A204.1 (cell line): Measurements from ENCODE around the gene MZB1.
"Not testable (repeated sequence)": the region's sequence is repeated elsewhere in the genome, so short reads cannot be mapped to it uniquely, and the experiment has no call there.

Experiments
- FAIRE-seq: peaks from 2 replicates; lab custom pipeline; 2012; peaks lifted over from hg19 to GRCh38; lab: Jason Lieb, UNC

The MZB1 gene

DNA sequence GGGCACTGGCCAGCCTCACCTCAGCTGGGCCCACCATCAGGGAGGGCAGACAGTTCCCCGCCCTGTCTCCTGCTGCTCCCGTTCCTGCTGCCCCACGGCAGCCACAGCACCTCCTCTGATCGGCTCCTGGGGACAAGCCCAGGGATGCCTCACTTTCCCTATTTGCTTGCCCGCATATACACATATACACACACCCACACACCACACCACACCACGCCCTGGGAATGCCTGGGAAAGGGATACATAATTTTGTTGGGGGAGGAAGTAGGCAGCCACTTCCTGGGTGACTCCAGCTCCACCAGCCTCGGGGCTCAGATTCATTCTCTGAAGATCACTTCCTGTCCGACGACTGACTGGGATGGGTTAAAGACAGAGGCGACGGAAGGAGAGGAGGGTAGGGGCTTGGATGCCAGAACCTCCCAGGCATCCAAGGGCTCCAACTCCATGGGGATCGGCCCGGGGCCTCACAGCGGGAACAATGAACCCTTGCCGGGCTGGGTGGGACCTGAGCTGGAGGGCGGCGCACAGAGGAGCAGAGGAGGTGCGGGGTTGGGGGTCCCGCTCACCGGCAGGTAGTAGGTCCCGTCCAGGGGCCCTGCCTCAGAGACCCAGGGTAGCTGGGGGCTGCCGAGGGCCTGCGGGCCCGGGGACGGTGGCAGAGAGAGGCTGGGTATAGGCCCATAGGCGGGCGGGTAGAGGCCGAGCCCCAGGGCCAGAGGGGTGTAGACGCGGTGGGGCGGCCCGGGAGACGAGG, 2.0 kb upstream of the MZB1 start:
- FAIRE-seq, result no peak

DNA sequence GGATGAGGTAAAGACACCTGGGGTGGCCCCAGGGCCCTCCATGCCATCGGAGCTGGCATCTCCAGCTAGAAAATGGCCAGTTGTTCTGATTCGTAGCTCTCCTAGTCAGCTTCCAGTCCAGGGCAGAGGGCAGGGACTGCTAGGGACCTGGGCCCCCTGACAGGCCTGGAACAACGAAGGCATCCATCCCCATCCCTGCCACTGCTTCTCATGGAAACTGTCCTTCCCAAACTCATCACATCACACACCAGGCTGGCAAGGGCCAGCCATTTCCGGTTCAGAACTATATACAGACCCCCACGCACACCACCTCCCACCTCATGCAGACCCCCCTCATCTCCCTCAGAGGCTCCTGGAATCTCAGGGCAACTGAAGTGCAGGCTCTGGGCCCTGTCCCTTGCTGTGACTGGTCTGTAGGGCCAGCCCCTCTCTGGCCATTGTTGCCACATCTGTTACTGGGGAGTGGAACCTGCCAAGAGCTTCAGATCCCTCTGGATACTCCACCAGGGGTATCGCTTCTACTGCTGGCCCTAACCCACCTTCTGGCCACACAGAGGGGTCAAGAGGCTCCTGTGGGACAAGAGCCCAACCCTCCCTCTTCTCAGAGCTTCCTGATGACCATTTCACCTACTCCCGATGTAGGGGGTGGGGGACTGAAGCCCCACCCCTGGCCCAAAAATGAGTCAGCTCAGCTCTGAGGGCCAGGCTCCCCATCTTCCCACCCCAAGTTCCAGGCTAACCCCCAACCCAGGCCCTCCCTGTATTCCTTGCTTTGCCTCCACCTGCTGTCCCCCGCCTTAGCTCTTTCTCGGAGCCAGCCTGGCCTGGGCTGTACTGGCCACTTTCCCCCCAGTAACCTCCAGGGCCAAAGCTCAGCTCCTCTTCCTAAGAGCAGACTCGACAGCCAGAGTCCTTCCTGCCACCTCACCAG, 1.2 kb upstream of the MZB1 start:
- FAIRE-seq, result no peak

DNA sequence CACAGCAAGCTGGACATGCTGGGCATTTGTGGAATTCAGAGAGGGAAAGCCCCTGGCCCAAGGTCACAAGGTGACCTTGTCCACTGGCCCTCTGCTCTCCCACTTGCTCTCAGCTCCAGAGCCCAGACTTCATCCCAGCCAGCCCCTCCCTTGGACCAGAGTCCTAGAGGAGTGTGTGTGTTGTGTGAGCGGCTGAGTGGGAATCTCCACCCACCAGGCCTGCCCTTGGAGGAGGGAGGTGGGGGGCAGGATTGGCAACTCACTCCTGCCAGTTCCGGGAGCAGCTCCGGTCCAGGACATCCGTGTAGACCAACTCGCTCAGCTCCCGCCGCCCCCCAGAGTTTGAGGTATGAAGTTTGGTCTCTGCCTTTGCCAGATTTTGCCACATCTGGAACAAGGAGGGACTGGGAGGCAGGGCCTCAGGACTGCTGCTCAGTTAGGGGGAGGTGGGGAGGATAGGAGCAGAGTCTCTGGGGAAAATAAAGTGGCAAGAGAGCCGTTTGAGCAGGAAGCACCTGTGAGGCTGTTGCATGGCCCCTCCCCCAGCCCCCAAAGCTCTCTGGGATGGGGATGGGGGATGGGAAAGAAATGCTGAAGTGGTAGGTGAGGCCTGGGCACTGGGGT, 1.4 kb downstream of the MZB1 start:
- FAIRE-seq, result no peak

DNA sequence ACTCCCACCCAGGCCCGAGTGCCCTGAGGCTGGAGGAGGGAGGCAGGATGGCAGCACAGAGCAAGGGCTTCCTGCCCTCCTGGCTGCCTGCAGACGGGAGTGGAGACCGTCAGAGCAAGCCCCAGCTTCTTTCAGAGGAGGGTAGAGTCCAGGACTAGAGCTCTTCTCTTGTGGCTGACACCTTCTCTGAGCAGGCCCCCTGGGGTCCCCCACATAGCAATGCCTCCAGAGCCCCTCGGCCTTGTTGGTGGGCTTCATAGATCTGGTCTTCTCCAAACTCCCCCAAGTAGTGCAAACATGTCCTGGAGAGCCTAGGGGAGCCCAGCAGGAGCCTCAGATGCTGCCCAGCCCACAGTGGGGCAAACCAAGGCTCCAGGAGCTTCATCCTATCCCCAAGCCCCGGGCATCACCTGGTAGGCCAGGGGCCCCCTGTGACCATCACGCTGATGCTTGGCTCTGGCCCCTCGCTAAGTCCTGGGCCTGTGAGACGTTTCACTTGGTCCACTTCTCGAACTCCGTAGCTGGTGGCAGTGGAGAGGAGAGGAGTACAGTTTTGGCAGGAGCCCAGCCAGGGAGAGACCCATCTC, 2.0 kb downstream of the MZB1 start:
- FAIRE-seq, result no peak

DNA sequence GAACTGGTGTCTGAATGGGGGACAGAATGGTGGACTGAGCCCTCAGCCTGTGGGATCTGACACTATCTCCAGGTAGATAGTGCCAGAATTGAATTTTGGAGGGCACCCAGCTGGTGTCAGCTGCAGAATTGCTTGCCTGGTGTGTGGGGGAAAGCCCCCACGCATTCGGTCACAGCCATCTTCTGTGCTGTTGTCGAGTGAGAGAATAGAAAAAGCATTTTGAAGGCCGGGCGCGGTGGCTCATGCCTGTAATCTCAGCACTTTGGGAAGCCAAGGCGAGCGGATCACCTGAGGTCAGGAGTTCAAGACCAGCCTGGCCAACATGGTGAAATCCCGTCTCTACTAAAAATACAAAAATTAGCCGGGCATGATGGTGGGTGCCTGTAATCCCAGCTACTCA, 2.8 kb downstream of the MZB1 start:
- FAIRE-seq, result not testable (repeated sequence)

DNA sequence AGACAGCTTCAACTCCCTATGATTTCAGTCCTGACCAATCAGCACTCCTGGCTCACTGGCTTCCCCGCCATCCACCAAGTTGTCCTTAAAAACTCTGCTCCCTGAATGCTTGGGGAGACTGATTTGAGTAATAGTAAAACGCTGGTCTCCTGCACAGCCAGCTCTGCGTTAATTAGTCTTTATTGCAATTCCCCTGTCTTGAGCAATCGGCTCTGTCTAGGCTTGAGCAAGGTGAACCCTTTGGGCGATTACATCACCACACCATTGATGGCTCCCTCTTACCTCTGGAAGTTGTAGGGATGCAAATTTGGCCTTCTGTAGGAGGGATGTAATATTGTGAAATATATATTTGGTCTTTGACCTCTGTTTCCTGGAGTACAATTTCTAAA, 3.7 kb downstream of the MZB1 start:
- FAIRE-seq, result no peak

DNA sequence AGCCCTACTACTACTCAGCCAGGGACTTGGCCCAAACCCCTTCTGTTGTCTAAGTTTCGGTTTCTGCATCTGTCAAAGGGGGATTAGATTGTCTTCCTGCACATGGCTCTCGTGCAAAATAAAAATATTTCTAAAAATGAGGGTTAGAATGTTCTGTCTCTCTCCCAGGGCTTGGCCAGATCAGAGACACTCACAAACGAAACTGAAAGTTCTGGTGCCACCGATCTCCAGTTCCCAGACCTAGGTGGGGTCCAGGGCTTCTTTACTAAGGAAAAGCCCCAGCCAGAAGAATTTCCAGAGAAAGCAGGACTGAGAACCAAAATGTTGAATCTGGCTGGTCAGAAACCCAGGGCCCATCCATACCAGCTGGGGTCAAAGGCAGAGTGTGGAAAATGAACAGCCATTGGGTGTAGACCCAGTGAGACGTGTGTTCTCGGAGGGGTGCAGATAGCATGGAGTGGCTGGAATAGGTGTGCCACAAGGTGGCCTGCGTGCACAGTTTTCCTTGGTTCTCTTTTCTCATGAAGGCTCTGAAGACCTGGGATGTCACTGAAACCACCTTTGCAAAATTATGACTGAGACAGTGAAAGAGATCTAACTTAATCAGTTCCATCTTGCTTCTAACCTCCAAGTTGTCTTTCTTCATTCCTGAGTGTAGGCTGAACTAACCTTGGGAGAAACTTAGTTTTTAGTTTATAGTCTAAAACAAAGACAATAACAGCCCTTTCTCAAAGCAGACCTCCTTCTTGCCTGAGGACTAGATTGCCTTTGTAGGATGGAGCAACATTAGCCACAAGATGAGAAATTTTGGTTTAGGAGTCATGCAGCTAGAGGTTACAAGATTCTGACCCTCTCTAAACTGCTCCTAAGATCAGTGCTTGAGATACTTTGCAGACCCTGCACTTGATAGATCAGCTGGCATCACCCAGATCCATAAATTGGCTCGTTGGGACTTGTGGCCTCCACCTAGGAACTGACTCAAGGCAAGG, 4.4 kb downstream of the MZB1 start:
- FAIRE-seq, result no peak

DNA sequence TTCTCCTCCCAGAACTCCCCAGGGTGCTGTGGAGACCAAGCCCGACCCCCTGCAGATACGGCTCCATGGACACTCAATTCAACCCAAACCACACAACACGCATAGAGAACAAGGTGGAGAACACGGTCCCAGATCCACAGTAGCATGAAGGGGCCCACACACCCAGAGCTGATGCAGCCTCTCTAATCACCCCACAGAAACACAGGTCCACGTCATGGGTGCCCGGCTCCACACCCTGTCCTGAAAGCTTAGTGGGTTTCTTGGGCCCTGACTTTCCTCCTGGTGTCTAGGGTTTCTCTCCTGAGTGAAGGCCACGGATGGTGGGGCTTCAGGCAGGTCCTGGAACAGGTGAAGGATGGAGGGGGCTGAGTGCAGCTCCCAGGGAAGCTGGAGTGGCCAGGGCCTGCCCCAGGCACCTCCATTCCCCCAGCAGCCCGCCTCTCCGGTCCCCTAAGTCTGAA, 5.1 kb downstream of the MZB1 start:
- FAIRE-seq, result no peak

DNA sequence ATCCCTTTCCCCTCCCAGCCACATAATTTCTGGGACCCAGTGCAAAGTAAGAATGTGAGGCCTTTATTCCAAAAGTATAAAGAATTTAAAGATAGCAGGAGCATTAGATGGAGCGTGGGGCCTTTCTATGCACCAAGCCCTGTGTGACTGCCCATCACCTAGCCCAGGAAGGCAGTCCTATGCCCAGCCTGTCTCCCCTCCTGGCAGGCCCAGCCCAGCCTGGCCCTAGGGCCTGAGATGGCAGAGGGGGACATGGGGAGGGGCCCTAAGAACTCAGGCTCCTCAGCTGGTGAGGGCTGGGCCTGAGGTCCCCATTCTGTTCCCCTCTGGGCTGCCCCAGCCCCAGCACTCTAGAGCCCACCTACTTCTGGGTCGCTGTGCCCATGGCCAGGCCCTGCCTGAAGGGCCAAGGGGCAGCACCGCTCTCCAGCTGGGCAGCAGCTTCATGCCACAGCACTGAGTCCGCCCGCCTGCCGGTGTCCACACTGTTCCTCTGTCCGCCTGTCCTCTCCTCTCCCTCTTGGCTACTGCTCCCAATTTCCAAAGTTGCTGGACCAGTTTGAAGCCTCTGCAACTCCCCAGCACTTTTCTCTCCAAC, 5.6 kb downstream of the MZB1 start:
- FAIRE-seq, result no peak

DNA sequence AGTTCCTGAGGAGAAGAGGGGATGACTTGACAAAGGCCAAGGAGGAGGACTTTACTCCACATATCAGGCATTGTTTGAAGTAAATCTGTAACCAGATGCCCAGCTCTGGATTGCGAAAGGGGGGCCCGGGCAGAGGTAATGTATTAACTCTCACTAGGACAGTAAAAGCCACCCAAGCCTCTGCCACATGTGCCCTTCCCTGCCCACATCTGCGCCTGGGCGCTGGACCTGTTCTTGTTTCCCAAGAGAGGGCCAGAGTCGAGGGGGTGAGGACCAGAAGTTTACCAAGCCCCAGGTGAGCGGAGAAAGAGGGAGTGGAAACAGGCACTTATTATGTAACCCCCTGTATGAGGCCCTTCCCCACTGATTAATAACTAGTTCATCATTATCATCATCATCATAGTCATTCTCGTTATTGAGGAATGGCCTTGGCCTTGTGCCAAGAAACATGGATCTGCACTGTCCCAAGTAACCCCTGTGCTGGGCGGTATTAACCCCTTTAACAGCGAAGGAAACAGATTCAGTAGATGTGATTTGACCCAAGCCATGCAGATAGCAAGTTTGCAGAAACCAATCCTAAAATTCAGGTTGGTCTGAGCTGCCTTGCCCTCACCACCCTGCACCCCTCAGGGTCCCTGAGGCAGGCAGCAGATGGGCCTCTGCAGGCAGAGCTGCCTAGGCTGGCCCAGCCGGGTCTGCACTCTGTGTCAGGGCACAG, 6.3 kb downstream of the MZB1 start, which contains the start of gene SLC23A1:
Gene SLC23A1, minus strand, starts transcription at position 23 of the 718 bp plus-strand sequence. CDS start 44 bp downstream, outside the sequence.
- no peak for FAIRE-seq

DNA sequence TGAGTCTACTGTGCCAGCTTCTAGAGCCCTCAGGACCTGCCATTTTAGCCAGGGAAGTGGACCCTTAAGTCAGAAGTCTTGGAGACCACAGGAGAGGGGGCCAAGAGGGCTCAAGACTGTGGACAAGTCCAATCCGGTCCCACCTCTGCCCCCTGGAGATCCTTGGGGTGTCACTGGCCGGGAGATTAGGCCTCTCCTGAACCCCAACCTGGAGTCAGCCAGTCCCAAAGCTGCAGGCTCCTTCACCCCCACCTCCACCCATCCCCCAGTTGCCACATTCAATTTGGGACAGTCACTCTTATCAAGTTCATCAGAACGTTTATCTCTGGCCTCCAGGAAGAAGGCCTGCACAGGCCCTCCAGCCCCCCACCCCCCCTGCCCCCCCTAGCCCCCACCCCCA, 6.9 kb downstream of the MZB1 start:
- FAIRE-seq, result no peak

DNA sequence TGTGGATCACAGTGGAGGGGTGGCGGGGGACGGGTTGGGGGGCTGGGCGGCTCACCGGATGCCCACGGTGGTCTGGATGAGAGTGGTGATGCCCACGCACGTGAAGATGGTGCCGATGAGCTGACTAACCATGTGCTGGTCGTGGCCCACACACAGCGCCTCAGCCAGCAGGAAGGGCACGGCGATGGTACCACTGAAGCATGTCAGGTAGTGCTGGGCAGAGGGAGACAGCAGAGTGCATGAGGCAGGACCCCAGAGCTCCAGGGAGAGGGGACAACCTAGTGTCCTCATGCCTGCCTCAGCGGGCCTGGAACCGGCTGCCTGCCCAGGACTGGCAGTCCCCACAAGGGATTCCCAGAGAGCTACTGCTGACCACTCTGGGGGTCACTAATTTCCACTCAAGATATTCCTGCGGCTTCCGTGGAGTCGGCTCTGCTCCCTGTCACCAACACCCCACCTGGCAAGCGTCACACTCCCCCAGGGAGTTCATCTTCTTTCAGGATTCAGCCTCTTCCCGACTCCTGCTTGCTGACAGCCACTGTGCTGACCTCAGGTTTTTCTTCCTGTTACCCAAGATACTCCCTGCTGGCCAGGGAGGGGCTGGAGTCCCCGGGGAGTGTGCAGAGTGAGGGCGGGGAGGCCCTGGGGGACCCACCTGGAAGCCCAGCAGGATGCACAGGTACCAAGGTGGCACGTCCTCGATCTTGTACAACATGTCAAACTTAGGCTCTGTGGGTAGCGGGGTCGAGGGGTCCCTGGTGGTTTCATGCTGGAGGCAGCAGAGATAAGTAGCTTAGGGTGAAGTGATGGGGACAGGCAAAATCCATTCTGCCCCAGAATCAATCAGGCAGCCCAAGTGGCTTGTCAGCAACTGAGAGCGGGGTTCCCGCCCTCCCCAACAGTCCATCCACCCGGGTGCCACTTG, 7.6 kb downstream of the MZB1 start:
- no peak for FAIRE-seq

DNA sequence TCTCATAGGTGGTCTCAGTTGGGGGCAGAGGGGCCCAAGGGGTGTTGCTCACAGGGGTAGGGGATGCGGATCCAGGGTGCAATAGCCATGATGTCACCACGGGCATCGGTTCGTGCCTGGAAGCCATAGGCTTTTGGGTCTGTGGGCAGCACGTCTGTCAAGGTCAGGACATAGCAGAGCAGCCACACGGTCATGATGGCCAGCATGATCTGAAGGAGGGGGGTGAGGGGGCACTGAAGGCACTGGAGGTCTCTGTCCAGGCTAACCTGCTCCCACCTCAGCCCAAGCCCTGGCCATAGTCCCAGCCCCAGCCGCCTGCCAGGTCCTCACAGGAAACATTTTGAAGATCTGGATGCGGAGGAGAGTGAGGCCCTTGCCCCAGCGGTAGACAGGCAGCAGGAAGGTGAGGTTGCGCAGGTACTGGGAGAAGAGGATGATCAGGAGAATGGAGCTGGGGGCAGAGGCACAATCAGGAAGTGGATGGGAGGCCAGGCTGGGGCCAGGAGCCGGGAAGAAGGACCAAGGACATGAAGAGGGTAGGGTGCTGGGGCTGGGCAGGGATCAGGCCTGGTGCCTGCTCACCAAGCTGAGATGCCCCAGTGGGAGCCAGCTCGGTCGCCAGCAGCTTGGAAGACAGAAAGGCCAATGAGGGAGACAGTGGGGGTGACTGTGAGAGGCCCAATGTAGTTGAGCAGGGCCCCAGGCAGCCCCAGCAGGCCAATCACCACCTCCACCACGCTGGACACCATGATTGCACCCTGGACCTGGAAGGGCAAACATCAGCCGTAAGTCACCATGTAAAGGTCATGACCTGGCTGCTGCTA, 9.9 kb downstream of the MZB1 start:
- no peak for FAIRE-seq

DNA sequence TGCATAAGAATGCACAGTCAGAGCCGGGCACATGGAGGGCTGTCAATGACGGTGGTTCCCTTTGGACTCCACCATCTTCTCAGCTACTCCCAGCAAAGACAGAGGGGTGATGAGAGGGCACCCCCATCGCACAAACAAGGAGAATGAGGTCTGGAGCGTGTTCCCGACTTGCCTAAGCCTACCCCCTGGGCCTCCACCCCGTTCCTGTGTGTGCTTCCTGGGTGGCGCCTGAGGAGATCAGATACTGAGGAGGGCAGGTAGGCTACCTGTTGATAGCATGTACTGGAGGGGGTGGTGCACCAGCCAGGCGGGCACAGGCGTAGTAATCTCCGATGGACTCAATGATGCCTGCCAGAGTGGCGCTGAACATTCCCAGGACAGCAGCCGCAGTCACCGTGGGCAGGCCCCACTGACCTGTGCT, 10.8 kb downstream of the MZB1 start:
- no peak for FAIRE-seq

DNA sequence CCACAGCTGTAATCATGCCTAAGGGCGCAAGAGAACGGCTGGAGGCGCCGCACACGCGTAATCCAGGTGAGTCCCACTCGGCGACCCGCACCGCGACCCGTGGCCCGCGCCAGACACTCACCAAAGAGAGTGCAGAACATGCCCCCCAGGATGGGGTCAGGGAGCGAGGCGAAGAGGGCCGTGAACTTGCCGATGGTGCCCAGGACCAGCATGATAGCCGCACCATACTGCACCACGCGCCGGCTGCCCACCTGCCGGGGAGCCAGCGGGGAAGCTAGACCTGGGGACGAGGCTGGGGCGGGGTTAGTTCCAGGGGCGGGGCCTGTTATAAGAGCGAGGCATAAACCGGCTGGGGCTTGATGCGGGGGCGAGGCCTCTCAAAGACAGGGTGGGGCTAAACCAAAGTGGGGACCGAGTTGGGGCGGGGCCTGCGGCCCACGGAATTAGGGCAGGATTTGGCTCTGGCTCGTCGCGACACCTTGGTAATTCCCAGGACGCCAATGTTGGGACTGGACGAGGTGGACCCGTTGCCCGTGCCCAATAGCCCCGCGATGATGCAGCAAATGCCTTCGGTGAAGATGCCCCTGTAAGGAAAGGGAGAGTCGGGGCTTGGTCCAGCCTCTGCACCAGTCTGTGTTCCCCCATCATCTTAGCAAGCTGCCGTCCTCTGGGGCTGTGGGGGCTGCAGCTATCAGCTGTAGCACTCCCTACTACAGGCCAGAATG, 11.4 kb downstream of the MZB1 start:
- FAIRE-seq, result no peak

DNA sequence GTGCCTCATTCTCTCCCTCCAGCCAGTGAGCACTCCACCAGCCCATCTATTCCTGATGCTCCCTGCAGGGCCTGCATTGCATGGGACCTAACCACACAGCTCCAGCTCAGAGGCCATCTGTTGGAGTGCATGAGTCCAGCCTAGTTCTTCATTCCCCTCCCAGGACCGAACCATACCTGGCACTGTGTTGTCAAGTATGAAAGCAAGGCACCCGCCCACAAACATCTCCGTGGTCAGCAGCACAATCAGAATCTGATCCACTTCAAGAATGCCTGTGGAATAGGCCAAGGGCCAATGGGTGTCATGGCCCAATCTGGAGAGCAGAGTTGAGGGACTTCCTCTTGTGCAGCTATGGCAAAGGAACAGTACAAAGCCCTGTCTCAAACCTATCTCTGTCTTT, 12.5 kb downstream of the MZB1 start:
- FAIRE-seq, result no peak

DNA sequence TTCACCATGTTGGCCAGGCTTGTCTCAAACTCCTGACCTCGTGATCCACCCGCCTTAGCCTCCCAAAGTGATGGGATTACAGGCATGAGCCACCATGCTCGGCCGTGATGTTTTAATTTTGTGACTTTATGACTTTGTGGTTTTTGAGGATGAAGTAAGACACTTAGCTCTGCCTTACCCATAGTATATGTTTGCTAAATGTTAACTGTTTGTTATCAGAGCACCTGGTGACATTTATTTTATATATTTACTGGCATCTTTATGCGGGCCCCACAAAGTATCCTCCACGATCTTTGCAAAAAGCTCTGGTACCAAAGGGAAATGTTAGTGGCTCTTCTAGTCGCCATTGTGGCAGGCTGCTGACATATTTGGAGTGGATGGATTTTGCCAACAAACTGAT, 13.3 kb downstream of the MZB1 start:
- FAIRE-seq, result no peak
